Tibial nerve (tissue), 4 donors: Measurements from ENCODE around the gene LRGUK. TPM values are rescaled to one million over a fixed set of nuclear protein-coding genes. Genes with fewer than 3 reads are reported as not detected.
"Not testable (repeated sequence)": the region's sequence is repeated elsewhere in the genome, so short reads cannot be mapped to it uniquely, and the experiment has no call there.

Experiments
- DNase-seq, 2 donors: peaks; one replicate each; pipeline ENCODE4 v3.0.0-alpha.2; 2019; ENCODE audit warnings: low spot score in 2 of 2
- H3K27ac ChIP-seq, 4 donors: fragments of 200-600 bp; sonication (generic) in 3 of 4; one replicate each; pipeline ENCODE4 v1.5.1; 2017 to 2019; ENCODE audit warnings: mild to moderate bottlenecking in 1 of 4
- H3K27me3 ChIP-seq, 2 donors: fragments of 200-600 bp; sonication (generic) in 1 of 2; one replicate each; pipeline versions ENCODE4 v1.5.1 to v1.6.0; 2017 to 2019
- H3K36me3 ChIP-seq, 3 donors: fragments of 200-600 bp; sonication (generic); one replicate each; pipeline ENCODE4 v1.5.1; 2018 to 2019
- H3K4me1 ChIP-seq, 4 donors: fragments of 200-600 bp; sonication (generic) in 3 of 4; one replicate each; pipeline ENCODE4 v1.5.1; 2017 to 2019
- H3K4me3 ChIP-seq, 4 donors: fragments of 200-600 bp; sonication (generic) in 3 of 4; one replicate each; pipeline ENCODE4 v1.5.1; 2017 to 2019; ENCODE audit warnings: mild to moderate bottlenecking in 1 of 4, moderate library complexity in 1 of 4
- H3K9me3 ChIP-seq, 4 donors: fragments of 200-600 bp; sonication (generic) in 3 of 4; one replicate each; pipeline ENCODE4 v1.5.1; 2017 to 2019
- EP300 ChIP-seq, 2 donors: sonication (generic); formaldehyde crosslinking; IDR thresholded peaks; one replicate each; pipeline ENCODE4 v1.6.1; 2017; ENCODE audit warnings: antibody characterized with exemption in 2 of 2, mild to moderate bottlenecking in 1 of 2
- POLR2A ChIP-seq, 2 donors: fragments of 450-650 bp; IDR thresholded peaks; one replicate each; pipeline ENCODE4 v1.6.1; 2017; ENCODE audit warnings: antibody characterized with exemption in 2 of 2, mild to moderate bottlenecking in 2 of 2, moderate library complexity in 2 of 2
- WGBS, 2 donors: methylation state at CpG; one replicate each; pipeline ENCODE4 v1.1.5; 2018; 5-methylcytosine and 5-hydroxymethylcytosine counted together
- total RNA-seq, 4 donors: library from RNA; depleted of rRNA; stranded (reverse); fragments of >200 nt; gene quantifications; one replicate each; pipeline ENCODE4 v1.1.0, GENCODE V29; 2016
- TF ChIP-seq, protein P1 (sequence below), 5 experiments: fragments of 200-600 bp in 3 of 5; fragments of 450-650 bp in 2 of 5; sonication (generic) in 3 of 5; IDR thresholded peaks; one replicate each; pipeline ENCODE4 v1.5.1; 2016 to 2019; ENCODE audit warnings: antibody characterized with exemption in 5 of 5, mild to moderate bottlenecking in 3 of 5, moderate library complexity in 2 of 5

The LRGUK gene, protein sequence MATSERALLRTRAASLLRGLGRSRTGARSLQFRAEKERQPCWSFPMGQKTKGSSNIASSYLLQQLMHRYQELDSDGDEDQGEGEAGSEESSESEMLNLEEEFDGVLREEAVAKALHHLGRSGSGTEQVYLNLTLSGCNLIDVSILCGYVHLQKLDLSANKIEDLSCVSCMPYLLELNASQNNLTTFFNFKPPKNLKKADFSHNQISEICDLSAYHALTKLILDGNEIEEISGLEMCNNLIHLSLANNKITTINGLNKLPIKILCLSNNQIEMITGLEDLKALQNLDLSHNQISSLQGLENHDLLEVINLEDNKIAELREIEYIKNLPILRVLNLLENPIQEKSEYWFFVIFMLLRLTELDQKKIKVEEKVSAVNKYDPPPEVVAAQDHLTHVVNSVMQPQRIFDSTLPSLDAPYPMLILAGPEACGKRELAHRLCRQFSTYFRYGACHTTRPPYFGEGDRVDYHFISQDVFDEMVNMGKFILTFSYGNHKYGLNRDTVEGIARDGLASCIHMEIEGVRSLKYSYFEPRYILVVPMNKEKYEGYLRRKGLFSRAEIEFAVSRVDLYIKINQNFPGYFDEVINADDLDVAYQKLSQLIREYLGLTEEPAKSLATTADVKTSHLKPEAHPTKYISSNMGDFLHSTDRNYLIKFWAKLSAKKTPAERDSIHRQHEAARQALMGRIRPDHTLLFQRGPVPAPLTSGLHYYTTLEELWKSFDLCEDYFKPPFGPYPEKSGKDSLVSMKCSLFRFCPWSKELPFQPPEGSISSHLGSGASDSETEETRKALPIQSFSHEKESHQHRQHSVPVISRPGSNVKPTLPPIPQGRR
- 1 to 10 TPM in 2 of 4 donors, under 1 TPM in 2; 0.39 to 2.6 (median 1.5) TPM for total RNA-seq

DNA sequence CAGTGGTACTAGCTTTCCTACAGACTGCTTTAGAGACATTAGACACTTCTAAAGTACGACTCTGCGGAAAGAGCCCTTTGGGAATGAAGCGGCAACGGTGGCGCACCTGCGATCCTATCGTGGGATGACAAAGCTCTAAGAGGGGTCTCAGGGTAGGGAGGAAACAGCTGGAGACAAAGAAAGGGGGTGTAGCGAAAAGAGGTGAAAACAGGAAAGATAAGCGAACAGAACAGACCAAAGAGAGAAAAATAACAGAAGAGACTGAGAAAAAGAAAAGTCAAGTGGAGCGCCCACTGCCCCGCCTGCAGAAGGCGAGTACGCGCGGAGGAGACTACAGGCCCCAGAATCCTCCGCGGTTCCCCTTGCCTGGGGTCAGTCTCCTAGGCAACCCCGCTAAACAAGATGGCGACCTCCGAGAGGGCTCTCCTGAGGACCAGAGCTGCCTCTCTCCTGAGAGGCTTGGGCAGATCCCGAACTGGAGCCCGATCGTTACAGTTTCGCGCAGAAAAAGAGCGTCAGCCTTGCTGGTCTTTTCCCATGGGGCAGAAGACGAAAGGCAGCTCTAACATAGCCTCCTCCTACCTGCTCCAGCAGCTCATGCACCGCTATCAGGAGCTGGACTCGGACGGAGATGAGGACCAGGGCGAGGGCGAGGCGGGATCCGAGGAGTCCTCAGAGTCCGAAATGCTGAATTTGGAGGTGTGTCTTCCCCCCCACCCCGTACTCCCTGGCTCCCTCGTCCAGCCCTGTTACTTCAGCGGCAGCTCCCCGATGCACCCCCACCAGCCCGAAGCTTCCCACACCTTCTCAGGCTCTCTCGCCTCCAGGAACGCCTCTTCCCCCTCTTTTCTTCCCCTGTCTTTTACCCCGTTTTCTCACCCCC, at the start of gene LRGUK:
Gene LRGUK (plus strand): TSS at position 375 of the 883 bp plus-strand sequence. CDS start 28 bp downstream, at position 403.
- H3K36me3 ChIP-seq, result no peaks in the 10 kb centered on the region
- peak within 1 kb of the TSS in 1 of 4 donors; percentile 8 for H3K27ac ChIP-seq
- H3K9me3 ChIP-seq, result no peaks in the 10 kb centered on the region
- peaks cover 0 to 14% (median 0%) of the 10 kb centered on the region in 4 donors for H3K4me1 ChIP-seq
- peak within 1 kb of the TSS; percentile 32 to 72 (median 66) for H3K4me3 ChIP-seq
- DNase-seq, result peak; percentile 59 to 73
- H3K27me3 ChIP-seq, result no peaks in the 10 kb centered on the region
- TF ChIP-seq EP300 (IDR thresholded peaks at IDR 0.05), result peak; percentile 19 to 33
- no peak for TF ChIP-seq POLR2A (IDR thresholded peaks at IDR 0.05)
- 1 to 2% methylated on average over 36 to 43 of the region's 43 CpGs for WGBS, 2 donors

DNA sequence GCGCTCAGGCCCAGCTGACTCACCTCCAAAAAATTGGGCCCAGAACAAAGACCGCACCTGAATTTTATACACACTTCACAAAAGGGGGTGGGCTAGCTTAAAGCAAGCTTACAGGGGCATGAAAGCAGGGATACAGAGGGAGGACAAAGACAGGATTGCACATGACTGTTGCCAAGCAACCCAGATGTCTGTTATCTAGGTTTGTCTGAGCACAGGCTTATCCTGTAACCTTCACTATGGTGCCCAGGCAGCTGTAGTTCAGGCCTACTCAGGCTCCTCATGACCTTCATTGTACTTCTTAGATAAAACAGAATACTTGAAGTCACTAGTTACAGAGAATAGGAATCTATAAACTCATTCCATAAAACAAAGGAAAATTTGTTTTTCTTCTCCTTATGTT, 49.6 kb upstream of the LRGUK start:
- H3K27me3 ChIP-seq, H3K27ac ChIP-seq, DNase-seq, H3K4me3 ChIP-seq, H3K4me1 ChIP-seq: not testable (repeated sequence)
- H3K36me3 ChIP-seq, result peaks cover 0 to 32% (median 0%) of the 10 kb centered on the region in 3 donors
- peaks cover 0 to 16% (median 0%) of the 10 kb centered on the region in 4 donors for H3K9me3 ChIP-seq
- 94 to 100% methylated on average over 2 of the region's 2 CpGs for WGBS, 2 donors

DNA sequence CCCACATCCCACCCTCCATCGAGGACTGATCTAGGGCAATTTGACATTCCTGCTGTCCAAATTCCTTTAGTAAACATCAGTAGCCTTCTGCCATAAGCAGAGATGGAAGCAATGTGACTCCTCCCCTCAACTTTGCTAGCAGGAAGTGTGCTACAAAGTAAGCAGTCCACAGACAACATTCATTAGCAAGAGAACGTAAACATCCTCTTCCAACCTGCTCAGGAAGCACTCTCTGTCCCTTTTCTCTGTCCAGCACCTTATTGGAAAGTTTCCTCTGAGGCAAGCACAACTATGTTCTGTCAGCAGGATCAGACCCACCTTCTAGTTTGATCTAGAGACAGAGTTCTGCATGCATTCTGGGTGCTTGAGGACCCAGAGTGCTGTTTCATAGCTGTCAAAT, 48.1 kb upstream of the LRGUK start:
- H3K4me1 ChIP-seq, result no peaks in the 10 kb centered on the region
- no peak overlapping the region for H3K4me3 ChIP-seq
- peaks cover 0 to 27% (median 0%) of the 10 kb centered on the region in 3 donors for H3K36me3 ChIP-seq
- no peak overlapping the region for H3K27ac ChIP-seq
- WGBS, 2 donors, result 48 to 49% methylated on average over 2 of the region's 2 CpGs
- H3K27me3 ChIP-seq, result no peaks in the 10 kb centered on the region
- H3K9me3 ChIP-seq, result peaks cover 0 to 16% (median 0%) of the 10 kb centered on the region in 4 donors
- no peak for TF ChIP-seq POLR2A (IDR thresholded peaks at IDR 0.05)
- no peak for TF ChIP-seq EP300 (IDR thresholded peaks at IDR 0.05)
- TF ChIP-seq, protein P1, sequence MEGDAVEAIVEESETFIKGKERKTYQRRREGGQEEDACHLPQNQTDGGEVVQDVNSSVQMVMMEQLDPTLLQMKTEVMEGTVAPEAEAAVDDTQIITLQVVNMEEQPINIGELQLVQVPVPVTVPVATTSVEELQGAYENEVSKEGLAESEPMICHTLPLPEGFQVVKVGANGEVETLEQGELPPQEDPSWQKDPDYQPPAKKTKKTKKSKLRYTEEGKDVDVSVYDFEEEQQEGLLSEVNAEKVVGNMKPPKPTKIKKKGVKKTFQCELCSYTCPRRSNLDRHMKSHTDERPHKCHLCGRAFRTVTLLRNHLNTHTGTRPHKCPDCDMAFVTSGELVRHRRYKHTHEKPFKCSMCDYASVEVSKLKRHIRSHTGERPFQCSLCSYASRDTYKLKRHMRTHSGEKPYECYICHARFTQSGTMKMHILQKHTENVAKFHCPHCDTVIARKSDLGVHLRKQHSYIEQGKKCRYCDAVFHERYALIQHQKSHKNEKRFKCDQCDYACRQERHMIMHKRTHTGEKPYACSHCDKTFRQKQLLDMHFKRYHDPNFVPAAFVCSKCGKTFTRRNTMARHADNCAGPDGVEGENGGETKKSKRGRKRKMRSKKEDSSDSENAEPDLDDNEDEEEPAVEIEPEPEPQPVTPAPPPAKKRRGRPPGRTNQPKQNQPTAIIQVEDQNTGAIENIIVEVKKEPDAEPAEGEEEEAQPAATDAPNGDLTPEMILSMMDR (IDR thresholded peaks at IDR 0.05), result no peak
- no peak for DNase-seq

DNA sequence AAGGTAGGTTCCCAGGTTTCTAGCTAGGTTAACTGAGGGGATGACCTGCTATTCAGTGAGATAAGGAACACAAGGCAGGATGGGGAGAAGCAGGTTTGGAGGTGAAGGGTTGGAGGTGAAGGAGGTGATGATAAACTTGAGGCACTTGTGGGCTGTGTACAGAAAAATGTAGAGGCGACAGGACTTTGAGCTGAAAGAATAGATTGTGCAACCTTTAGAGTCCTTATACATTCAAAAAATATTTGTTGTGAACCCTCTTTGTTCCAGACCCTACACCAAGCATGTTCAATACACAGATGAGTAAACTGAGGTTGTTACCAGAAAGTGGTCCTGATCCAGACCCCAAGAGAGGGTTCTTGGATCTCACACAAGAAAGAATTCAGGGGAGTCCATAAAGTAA, 45.4 kb upstream of the LRGUK start:
- 89 to 97% methylated on average over 1 of the region's 1 CpG for WGBS, 2 donors
- TF ChIP-seq POLR2A (IDR thresholded peaks at IDR 0.05) (no peak), EP300 (IDR thresholded peaks at IDR 0.05) (no peak)
- TF ChIP-seq, protein P1 (IDR thresholded peaks at IDR 0.05), result no peak
- H3K36me3 ChIP-seq, result peaks cover 0 to 4% (median 0%) of the 10 kb centered on the region in 3 donors
- H3K27me3 ChIP-seq, result no peaks in the 10 kb centered on the region
- H3K9me3 ChIP-seq, result peaks cover 0 to 6% (median 0%) of the 10 kb centered on the region in 4 donors
- DNase-seq, result no peak
- no peak overlapping the region for H3K27ac ChIP-seq
- H3K4me3 ChIP-seq, result no peak overlapping the region
- H3K4me1 ChIP-seq, result no peaks in the 10 kb centered on the region

DNA sequence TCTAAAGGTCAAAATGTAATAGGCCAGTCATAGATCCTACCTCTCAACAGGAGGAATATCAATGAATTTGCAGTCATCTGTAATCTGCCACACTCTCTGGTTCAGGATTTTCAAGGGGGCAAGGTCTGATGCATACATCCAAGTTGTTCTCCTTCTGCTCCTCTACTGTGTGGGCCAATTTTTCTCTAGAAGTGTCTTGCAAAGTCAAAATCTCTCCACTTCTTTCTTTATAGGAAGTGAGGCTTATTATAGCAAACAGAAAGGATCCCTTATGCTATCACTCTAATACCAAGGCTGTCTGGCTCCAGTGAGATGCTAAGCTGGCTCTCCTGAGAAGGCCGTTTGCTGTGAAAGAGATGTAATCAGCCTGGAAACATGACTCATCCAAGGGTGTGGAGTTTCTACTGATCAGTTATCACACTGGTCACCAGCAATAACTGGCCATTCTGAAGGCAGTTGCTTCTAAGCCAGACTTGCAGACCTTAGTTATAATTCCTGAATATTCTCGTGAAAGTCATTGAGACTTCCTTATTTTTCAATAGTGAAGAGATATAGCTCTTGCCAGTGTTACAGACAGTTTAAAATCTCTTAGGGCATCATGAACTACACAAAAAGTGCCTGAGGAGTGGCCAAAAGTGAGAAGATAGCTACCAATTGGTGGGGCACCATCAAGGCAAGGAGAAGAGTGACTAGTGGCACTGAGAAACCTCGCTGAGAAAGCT, 43.2 kb upstream of the LRGUK start:
- Histone ChIP-seq H3K4me3 (no peak overlapping the region), H3K4me1 (no peaks in the 10 kb centered on the region), H3K9me3 (peaks cover 0 to 14% (median 0%) of the 10 kb centered on the region in 4 donors), H3K27me3 (no peaks in the 10 kb centered on the region), H3K36me3 (no peaks in the 10 kb centered on the region), H3K27ac (peak overlapping the region in 1 of 4 donors; percentile 24)
- no peak for TF ChIP-seq POLR2A (IDR thresholded peaks at IDR 0.05)
- TF ChIP-seq EP300 (IDR thresholded peaks at IDR 0.05), result no peak
- TF ChIP-seq, protein P1 (IDR thresholded peaks at IDR 0.05), result no peak
- WGBS, 2 donors, result 80 to 91% methylated on average over 3 of the region's 3 CpGs
- DNase-seq, result no peak
